Smooth muscle cell of the coronary artery (primary cell): ENCODE data around the gene CNIH1. TPM values are rescaled to one million over a fixed set of nuclear protein-coding genes. Genes with fewer than 3 reads are reported as not detected.

ENCODE experiments used
- total RNA-seq: library from RNA; depleted of rRNA; stranded (reverse); fragments of >200 nt; gene quantifications from 2 replicates; pipeline ENCODE4 v1.2.3, GENCODE V29; 2014; ENCODE audit warnings: low replicate concordance

CNIH1 gene
- total RNA-seq = 76.3 and 342 TPM in 2 replicates

DNA sequence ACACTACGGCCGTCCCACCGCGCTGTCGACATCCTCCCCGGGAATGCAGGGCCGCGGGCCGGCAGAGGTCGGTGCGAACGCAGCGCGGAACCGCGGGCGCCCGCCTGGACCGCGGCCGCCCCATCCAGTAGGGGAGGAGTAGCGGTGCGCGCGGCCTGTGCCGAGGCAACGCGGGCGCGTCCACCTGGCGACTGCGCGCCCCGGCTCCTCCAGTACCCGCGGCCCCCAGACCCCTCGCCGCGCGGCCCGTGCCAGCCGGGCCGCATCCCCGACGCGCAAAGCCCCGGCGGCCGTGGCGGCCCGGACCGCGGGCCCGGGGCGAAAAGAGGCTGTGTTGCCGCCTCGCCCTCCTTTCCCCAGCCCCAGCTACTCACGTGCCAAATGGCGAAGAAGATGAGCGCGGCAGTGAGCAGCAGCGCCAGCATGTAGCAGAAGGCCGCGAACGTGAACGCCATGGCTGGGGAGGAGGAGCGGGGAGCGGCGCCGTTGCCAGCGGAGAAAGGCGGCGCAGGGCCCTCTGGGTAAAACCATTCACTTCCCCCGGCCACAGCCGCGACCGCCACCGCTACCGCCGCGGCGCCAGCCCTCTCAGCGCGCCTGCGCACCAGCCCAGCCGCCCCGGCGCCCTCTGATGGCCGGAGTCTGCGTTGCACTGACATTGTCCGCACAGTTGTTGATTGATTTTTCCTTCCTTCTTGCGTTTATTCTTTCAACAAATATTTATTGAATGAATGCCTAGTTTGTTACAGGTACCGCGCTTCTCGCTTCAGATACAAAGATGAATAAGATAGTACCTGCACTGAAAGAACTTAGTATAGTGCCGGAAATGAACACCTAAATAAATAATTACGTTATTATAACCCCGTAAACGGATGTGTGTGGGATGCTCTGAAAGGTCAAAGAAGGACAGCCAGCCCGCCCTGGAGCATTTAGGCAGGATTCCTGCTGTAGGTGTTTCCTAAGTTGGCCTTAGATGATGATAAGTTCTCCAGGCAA, at the start of gene CNIH1:
Gene CNIH1 (minus strand): TSS at position 502 of the 996 bp plus-strand sequence. CDS start 47 bp downstream, at position 455.

DNA sequence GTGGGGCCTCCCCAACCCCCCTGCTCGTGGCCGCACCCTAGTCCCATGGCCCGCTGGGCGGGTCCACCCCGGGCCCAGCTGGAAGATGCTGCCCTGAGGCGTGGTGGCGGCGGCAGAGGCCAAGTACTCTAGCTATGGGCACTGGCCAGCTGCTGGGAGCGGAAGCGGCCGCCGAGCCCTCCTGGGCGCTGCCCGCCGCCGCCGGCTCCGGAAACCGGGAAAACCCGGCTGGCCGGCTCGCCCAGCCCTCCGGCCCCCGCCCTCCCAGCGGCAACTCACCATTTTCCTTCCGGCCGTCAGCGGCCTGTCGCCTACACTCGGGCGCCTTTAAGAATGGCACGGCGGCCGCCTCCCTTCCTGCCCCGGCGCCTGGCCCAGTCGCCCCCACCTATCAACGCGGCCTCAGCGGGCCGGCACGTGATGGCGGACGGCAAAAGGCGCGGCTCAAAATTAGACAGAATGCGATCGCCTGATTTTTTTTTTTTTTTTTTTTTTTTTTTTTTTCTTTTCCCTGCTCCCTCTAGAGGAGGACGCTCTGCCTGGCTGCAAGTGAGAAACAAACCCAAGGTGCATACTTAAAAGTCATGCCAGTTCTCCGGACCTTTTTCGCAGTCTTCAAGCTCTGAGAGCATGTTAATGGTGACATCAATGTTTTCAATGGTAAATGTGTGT, 47.6 kb upstream of the CNIH1 start, which contains the start of gene GMFB:
Gene GMFB (minus strand): TSS at position 335 of the 672 bp plus-strand sequence. CDS start 53 bp downstream, at position 282.

DNA sequence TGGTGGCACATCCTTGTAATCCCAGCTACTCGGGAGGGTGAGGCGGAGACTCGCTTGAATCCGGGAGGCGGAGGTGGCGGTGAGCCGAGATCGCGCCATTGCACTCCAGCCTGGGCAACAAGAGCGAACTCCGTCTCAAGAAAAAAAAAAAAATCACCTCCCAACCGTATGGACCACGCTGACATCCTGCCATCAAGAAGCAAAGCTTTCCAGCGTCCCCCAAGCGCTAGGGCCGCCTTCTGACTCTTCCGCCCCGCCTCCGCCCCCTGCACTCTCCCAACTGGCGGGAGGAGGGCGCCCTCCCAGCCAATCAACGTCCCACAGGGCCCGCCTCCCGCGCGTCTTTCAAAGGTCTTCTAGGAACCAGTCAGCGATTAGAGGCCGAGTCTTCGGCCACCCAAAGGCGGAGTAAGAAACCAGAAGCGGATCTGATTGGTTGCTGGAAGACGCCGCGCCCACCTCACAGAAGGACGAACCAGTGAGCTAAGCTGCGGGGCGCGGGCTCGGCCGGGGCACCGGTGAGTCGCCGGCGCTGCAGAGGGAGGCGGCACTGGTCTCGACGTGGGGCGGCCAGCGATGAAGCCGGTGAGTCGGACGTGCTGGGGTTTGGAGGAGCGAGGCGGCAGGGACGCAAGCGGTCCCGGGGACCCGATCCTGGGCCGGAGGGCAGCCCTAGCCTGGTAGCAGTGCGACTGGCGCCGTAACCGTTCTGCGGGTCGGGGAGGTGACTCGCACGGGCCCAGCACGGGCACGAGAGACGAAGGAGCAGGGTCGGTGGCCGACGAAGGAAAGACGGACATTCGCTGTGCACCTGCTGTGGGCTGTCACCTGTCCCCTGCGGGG, 44.5 kb downstream of the CNIH1 start, which contains the start of gene CDKN3:
Gene CDKN3 (plus strand): TSS at position 515 of the 843 bp plus-strand sequence. CDS start 62 bp downstream, at position 577.

Other genes starting within 250 kb of the CNIH1 start
- 5.0 and 12.2 TPM in 2 replicates for gene CDKN3, start 44.4 kb downstream of the CNIH1 start, total RNA-seq
- 36.6 and 79.5 TPM in 2 replicates for gene GMFB, start 47.6 kb upstream of the CNIH1 start, total RNA-seq
- gene CGRRF1, start 68.5 kb upstream of the CNIH1 start, total RNA-seq = 7.1 and 8.0 TPM in 2 replicates
- gene SAMD4A, start 125.8 kb upstream of the CNIH1 start, total RNA-seq = 12.9 and 17.0 TPM in 2 replicates